HCT116 (cell line): Measurements from ENCODE around the gene CNPPD1.

Experiments
- CEBPB ChIP-seq: IDR thresholded peaks from 2 replicates; pipeline ENCODE4 v1.6.1; 2012; ENCODE audit warnings: low read depth
- CTCF ChIP-seq, 3 experiments: fragments of 200-600 bp in 1 of 3; sonication (generic) in 1 of 3; IDR thresholded peaks in 2 of 3; conservative IDR thresholded peaks in 1 of 3; 2 replicates each; pipeline ENCODE4 v1.5.1; 2012 to 2017; ENCODE audit warnings: low read depth in 2 of 3, low read length in 2 of 3, antibody characterized with exemption in 1 of 3, borderline replicate concordance in 1 of 3, control low read depth in 1 of 3, mild to moderate bottlenecking in 1 of 3, mixed read lengths in 1 of 3, mixed run types in 1 of 3, moderate library complexity in 1 of 3; ENCODE audit not compliant: insufficient read depth in 1 of 3
- POLR2AphosphoS5 ChIP-seq: IDR thresholded peaks from 2 replicates; pipeline ENCODE4 v1.6.1; 2011; ENCODE audit warnings: mild to moderate bottlenecking, low read depth, low read length, moderate library complexity
- YY1 ChIP-seq: IDR thresholded peaks from 2 replicates; pipeline ENCODE4 v1.6.1; 2011; ENCODE audit warnings: low read length, low read depth, moderate library complexity, mild to moderate bottlenecking; ENCODE audit not compliant: insufficient replicate concordance; ENCODE audit errors: extremely low read depth

GRCh38 chr2:219174801-219175200 is 1.9 kb downstream of the CNPPD1 start:
- no peak for TF ChIP-seq CEBPB
- TF ChIP-seq CTCF (IDR thresholded peaks at IDR 0.05 in 2 of 3, conservative IDR thresholded peaks at IDR 0.05 in 1 of 3; ENCODE audit: borderline replicate concordance in 1 of 3, insufficient read depth in 1 of 3, low read depth in 2 of 3, low read length in 2 of 3): no peak
- no peak for TF ChIP-seq POLR2AphosphoS5
- no peak for TF ChIP-seq YY1
